ENCODE data around the gene ADO.

Gene ADO

GRCh38 chr10:62850646-62851045, 46.1 kb downstream of the ADO start:
- H3K4me3 ChIP-seq (ENCODE audit: low read depth, low read length), result no peak overlapping the region
- TF ChIP-seq CTCF (conservative IDR thresholded peaks at IDR 0.05; ENCODE audit: low read depth, low read length), result no peak
- no peak for DNase-seq (ENCODE audit: low read depth)

GRCh38 chr10:62851442-62851841, 46.9 kb downstream of the ADO start:
- peak; percentile 42 for DNase-seq (ENCODE audit: low read depth)
- peak; percentile 53 for TF ChIP-seq CTCF (conservative IDR thresholded peaks at IDR 0.05; ENCODE audit: low read depth, low read length)

GRCh38 chr10:62852961-62853702, 48.6 kb downstream of the ADO start:
- TF ChIP-seq CTCF (conservative IDR thresholded peaks at IDR 0.05; ENCODE audit: low read depth, low read length), result no peak
- H3K4me3 ChIP-seq (ENCODE audit: low read depth, low read length), result no peak overlapping the region
- no peak for DNase-seq (ENCODE audit: low read depth)

More at GRCh38 chr10:62851442-62851841, 46.9 kb downstream of the ADO start:
- H3K4me3 ChIP-seq (ENCODE audit: low read depth, low read length), result no peak overlapping the region

- H3K4me3 ChIP-seq (ENCODE audit: low read depth, low read length), result no peak overlapping the region
- DNase-seq (ENCODE audit: low read depth), result peak; percentile 3
These were observed 49.2 kb downstream of the ADO start for GRCh38 chr10:62853710-62854109.

GRCh38 chr10:62856021-62856420, 51.5 kb downstream of the ADO start:
- TF ChIP-seq CTCF (conservative IDR thresholded peaks at IDR 0.05; ENCODE audit: low read depth, low read length), result no peak
- no peak overlapping the region for H3K4me3 ChIP-seq (ENCODE audit: low read depth, low read length)
- DNase-seq (ENCODE audit: low read depth), result no peak

More at GRCh38 chr10:62853710-62854109, 49.2 kb downstream of the ADO start:
- TF ChIP-seq CTCF (conservative IDR thresholded peaks at IDR 0.05; ENCODE audit: low read depth, low read length), result no peak

All from choroid plexus epithelial cell (primary cell).